GM13977 (cell line): ENCODE measurements around the gene FAM135A.
"Not testable (repeated sequence)": the region's sequence is repeated elsewhere in the genome, so short reads cannot be mapped to it uniquely, and the experiment has no call there.

Source experiments
- DNase-seq: peaks from one replicate; pipeline ENCODE4 v3.0.0; 2012; ENCODE audit warnings: low spot score
- in situ Hi-C: fragments of 300-500 bp; cut with MboI; formaldehyde crosslinking; loops from one replicate; pipeline ENCODE4 v1.12.0; 2022; ENCODE audit warnings: low sequenced_read_pairs, low pct_unique_long_range_greater_than_20kb, mixed read lengths, inconsistent platforms; ENCODE audit not compliant: unreplicated experiment
- TF ChIP-seq, protein P1 (sequence below): IDR thresholded peaks from 2 replicates; pipeline ENCODE4 v1.5.1; 2012; ENCODE audit warnings: mild to moderate bottlenecking, control low read depth; ENCODE audit not compliant: insufficient read depth; ENCODE audit errors: extremely low read depth, missing control alignments

The FAM135A gene

DNA sequence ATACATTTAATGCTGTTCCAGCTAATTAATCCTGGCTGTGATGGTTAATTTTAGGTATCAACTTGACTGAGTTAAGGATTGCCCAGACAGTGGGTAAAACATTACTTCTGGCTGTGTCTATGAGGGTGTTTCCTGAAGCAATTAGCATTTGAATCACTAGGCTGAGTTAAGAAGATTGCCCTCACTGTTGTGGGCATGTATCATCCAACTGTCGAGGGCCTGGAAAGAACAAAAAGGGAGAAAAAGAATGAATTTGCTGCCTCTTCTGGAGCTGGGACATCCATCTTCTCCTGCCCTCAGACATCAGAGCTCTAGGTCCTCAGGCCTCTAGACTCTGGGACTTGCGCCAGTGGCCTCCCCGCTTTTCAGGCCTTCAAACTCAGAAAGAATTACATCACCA, 187.7 kb downstream of the FAM135A start:
- in situ Hi-C loops, result no loop called here
- TF ChIP-seq, protein P1, sequence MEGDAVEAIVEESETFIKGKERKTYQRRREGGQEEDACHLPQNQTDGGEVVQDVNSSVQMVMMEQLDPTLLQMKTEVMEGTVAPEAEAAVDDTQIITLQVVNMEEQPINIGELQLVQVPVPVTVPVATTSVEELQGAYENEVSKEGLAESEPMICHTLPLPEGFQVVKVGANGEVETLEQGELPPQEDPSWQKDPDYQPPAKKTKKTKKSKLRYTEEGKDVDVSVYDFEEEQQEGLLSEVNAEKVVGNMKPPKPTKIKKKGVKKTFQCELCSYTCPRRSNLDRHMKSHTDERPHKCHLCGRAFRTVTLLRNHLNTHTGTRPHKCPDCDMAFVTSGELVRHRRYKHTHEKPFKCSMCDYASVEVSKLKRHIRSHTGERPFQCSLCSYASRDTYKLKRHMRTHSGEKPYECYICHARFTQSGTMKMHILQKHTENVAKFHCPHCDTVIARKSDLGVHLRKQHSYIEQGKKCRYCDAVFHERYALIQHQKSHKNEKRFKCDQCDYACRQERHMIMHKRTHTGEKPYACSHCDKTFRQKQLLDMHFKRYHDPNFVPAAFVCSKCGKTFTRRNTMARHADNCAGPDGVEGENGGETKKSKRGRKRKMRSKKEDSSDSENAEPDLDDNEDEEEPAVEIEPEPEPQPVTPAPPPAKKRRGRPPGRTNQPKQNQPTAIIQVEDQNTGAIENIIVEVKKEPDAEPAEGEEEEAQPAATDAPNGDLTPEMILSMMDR, result no peak
- DNase-seq, result no peak

- TF ChIP-seq, protein P1, result no peak
- in situ Hi-C loops, result no loop called here
- no peak for DNase-seq
Measured at GRCh38 chr6:70604254-70604653, 190.9 kb downstream of the FAM135A start.

DNA sequence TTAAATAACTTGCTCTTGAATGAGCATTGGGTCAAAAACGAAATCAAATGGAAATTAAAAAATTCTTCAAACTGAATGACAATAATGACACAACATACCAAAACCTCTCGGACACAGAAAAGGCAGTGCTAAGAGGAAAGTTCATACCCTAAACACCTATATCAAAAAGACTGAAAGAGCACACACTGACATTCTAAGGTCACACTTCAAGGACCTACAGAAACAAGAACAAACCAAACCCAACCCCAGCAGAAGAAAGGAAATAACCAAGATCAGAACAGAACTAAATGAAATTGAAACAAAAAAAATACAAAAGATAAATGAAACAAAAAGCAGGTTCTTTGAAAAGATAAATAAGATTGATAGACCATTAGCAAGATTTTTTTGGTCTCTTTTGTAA, 194.1 kb downstream of the FAM135A start:
- DNase-seq, in situ Hi-C loops: not testable (repeated sequence)

GRCh38 chr6:70609181-70609580, 195.9 kb downstream of the FAM135A start:
- in situ Hi-C loops, DNase-seq: not testable (repeated sequence)
